Mammary epithelial cell (primary cell): ENCODE results near the gene ATP2C2.

Experiments used
- CTCF ChIP-seq, 2 donors: IDR thresholded peaks in 1 of 2; conservative IDR thresholded peaks in 1 of 2; 2 replicates each; pipeline ENCODE4 v1.5.1; 2011 to 2012; ENCODE audit warnings: inconsistent platforms in 2 of 2, low read length in 2 of 2, mild to moderate bottlenecking in 2 of 2, control low read depth in 1 of 2, low read depth in 1 of 2; ENCODE audit not compliant: insufficient read depth in 1 of 2; ENCODE audit errors: extremely low read depth in 1 of 2
- EZH2 ChIP-seq: IDR thresholded peaks from 2 replicates; pipeline ENCODE4 v1.6.1; 2012; ENCODE audit warnings: low read length, inconsistent platforms, borderline replicate concordance

GRCh38 chr16:84511831-84512230 is 143.5 kb downstream of the ATP2C2 start:
- TF ChIP-seq CTCF (conservative IDR thresholded peaks at IDR 0.05 in 1 of 2, IDR thresholded peaks at IDR 0.05 in 1 of 2; ENCODE audit: extremely low read depth in 1 of 2, insufficient read depth in 1 of 2, low read depth in 1 of 2, low read length in 2 of 2) (no peak), EZH2 (no peak)
